HepG2 (cell line): ENCODE data around the gene HSPB9. TPM values are rescaled to one million over a fixed set of nuclear protein-coding genes. Genes with fewer than 3 reads are reported as not detected.
A peak's percentile ranks its signal among the peaks of the same experiment; 100 is the strongest.

Experiments
- ATAC-seq: fragments of 200-7000 bp; cut with Tn5 transposase; 3 replicates; pipeline ENCODE4 v1.9.1; 2020; ENCODE audit warnings: mild to moderate bottlenecking, moderate library complexity
- BruUV-seq: library from RNA; stranded (reverse); fragments of 400-500 nt; replicated peaks from 2 replicates; lab custom pipeline; 2021; lab: Mats Ljungman, UMichigan
- CTCF ChIA-PET: fragments of 300-600 bp; formaldehyde crosslinking; extraction: SDS; loops from one replicate; lab custom pipeline; 2021; ENCODE audit warnings: low total read pairs, inconsistent platforms, low intra/inter-chr PET ratio; lab: Yijun Ruan, JAX
- POLR2A ChIA-PET: fragments of 350-600 bp; sonication (Branson Sonifier 250); formaldehyde crosslinking; loops from one replicate; lab custom pipeline; 2020; ENCODE audit warnings: antibody characterized with exemption, inconsistent platforms; lab: Yijun Ruan, JAX
- DNase-seq: peaks from one replicate; pipeline ENCODE4 v3.0.0-alpha.2; 2015; ENCODE audit warnings: low spot score
- FAIRE-seq: peaks from 3 replicates; lab custom pipeline; 2011; peaks lifted over from hg19 to GRCh38; lab: Jason Lieb, UNC
- H2AFZ ChIP-seq: one replicate; pipeline ENCODE4 v1.6.1; 2011; ENCODE audit warnings: low read length, inconsistent platforms
- H3K27ac ChIP-seq: fragments of 300-600 bp; 3 replicates; pipeline ENCODE4 v1.8.0; 2011; ENCODE audit warnings: mixed run types, mild to moderate bottlenecking, mixed read lengths, low read length, inconsistent platforms; ENCODE audit not compliant: insufficient read depth; ENCODE audit errors: extremely low read length
- H3K27me3 ChIP-seq, 2 experiments: fragments of 200-600 bp in 1 of 2; 2 replicates in 1 of 2; 3 replicates in 1 of 2; pipeline versions ENCODE4 v1.6.0 to v1.8.0; 2011; ENCODE audit warnings: low read length in 2 of 2, mild to moderate bottlenecking in 2 of 2, moderate library complexity in 2 of 2, inconsistent platforms in 1 of 2; ENCODE audit not compliant: insufficient read depth in 2 of 2, control insufficient read depth in 1 of 2
- H3K36me3 ChIP-seq, 2 experiments: fragments of 200-600 bp in 1 of 2; replicated peaks in 1 of 2; 2 replicates in 1 of 2; 3 replicates in 1 of 2; pipeline versions ENCODE4 v1.5.1 to v1.8.0; 2011; ENCODE audit warnings: low read length in 2 of 2, inconsistent platforms in 1 of 2; ENCODE audit not compliant: insufficient read depth in 2 of 2, control insufficient read depth in 1 of 2
- H3K4me1 ChIP-seq: 2 replicates; pipeline ENCODE4 v1.5.1; 2012; ENCODE audit warnings: low read length, inconsistent platforms; ENCODE audit not compliant: insufficient read depth
- H3K4me2 ChIP-seq: 2 replicates; pipeline ENCODE4 v1.6.0; 2011; ENCODE audit warnings: low read depth, low read length, inconsistent platforms
- H3K4me3 ChIP-seq, 3 experiments: fragments of 200-600 bp in 1 of 3; sonication (generic), shearing (Covaris generic) in 1 of 3; replicated peaks in 1 of 3; 2 replicates each; pipeline ENCODE4 v1.5.1; 2011 to 2016; ENCODE audit warnings: low read length in 3 of 3, inconsistent platforms in 2 of 3, low read depth in 2 of 3, mild to moderate bottlenecking in 2 of 3, control low read depth in 1 of 3, mixed read lengths in 1 of 3; ENCODE audit not compliant: insufficient read depth in 1 of 3
- H3K79me2 ChIP-seq: one replicate; pipeline ENCODE4 v1.6.1; 2011; ENCODE audit warnings: low read length, inconsistent platforms; ENCODE audit not compliant: insufficient read depth
- H3K9ac ChIP-seq: 2 replicates; pipeline ENCODE4 v1.6.0; 2011; ENCODE audit warnings: mild to moderate bottlenecking, low read depth, low read length, inconsistent platforms; ENCODE audit not compliant: insufficient read depth
- H3K9me3 ChIP-seq: 2 replicates; pipeline ENCODE4 v1.5.1; 2012; ENCODE audit warnings: mild to moderate bottlenecking, low read length
- H4K20me1 ChIP-seq: 2 replicates; pipeline ENCODE4 v1.6.0; 2011; ENCODE audit warnings: inconsistent platforms, mild to moderate bottlenecking, low read length, moderate library complexity; ENCODE audit not compliant: insufficient read depth
- SAP130 ChIP-seq: IDR thresholded peaks from 2 replicates; pipeline ENCODE4 v1.6.1; 2016; ENCODE audit warnings: low read depth
- ZBTB8A ChIP-seq: sonication (generic); formaldehyde crosslinking; IDR thresholded peaks from 2 replicates; pipeline ENCODE4 v1.4.0; 2020; ENCODE audit warnings: mild to moderate bottlenecking, low read depth, missing genetic modification reagents, borderline replicate concordance
- ZNF629 ChIP-seq: sonication (generic); formaldehyde crosslinking; conservative IDR thresholded peaks from 2 replicates; pipeline ENCODE4 v1.5.0; 2020; ENCODE audit warnings: missing genetic modification reagents
- ZNF652 ChIP-seq: IDR thresholded peaks from 2 replicates; pipeline ENCODE4 v1.6.1; 2016; ENCODE audit warnings: low read depth, borderline replicate concordance
- WGBS: methylation state at CpG from one replicate; pipeline ENCODE4 v1.1.6; 2017; ENCODE audit warnings: low lambda C conversion rate; 5-methylcytosine and 5-hydroxymethylcytosine counted together
- in situ Hi-C: cut with HindIII; loops from 2 replicates; pipeline ENCODE4 v1.10.0; 2017; ENCODE audit warnings: low pct_unique_long_range_greater_than_20kb; ENCODE audit not compliant: extremely low pct_ligation_motif_present
- intact Hi-C: fragments of 100-400 bp; cut with micrococcal nuclease; formaldehyde crosslinking; loops from one replicate; pipeline ENCODE4 v1.10.0; 2022; ENCODE audit not compliant: unreplicated experiment
- polyA plus RNA-seq, 8 experiments: library from polyadenylated mRNA; depleted of rRNA in 3 of 8; stranded (reverse) in 7 of 8; unstranded in 1 of 8; fragments of >200 nt; fragmentation: Illumina TruSeq in 4 of 8; extraction: Trizol in 4 of 8; gene quantifications; 2 replicates each; pipeline versions ENCODE4 v1.2.1 to v1.2.3, GENCODE V29; 2011 to 2016; ENCODE audit warnings: low read depth in 4 of 8, missing spikeins in 1 of 8, mixed read lengths in 1 of 8; ENCODE audit not compliant: insufficient read depth in 1 of 8
- total RNA-seq, 5 experiments: library from RNA; depleted of rRNA; stranded (reverse); fragments of >200 nt; fragmentation: Illumina TruSeq; extraction: Trizol; gene quantifications; 2 replicates each; pipeline ENCODE4 v1.2.3, GENCODE V29; 2016; ENCODE audit warnings: low read depth in 1 of 5
- TF ChIP-seq, protein P1 (sequence below): sonication (generic); formaldehyde crosslinking; IDR thresholded peaks from 2 replicates; pipeline ENCODE4 v1.5.1; 2020; ENCODE audit warnings: mild to moderate bottlenecking, missing genetic modification reagents, borderline replicate concordance
- TF ChIP-seq, protein P2 (sequence below): sonication (generic); formaldehyde crosslinking; IDR thresholded peaks from 2 replicates; pipeline ENCODE4 v1.5.0; 2020; ENCODE audit warnings: missing genetic modification reagents, mild to moderate bottlenecking, borderline replicate concordance
- TF ChIP-seq, protein P3 (sequence below): sonication (generic); formaldehyde crosslinking; IDR thresholded peaks from 2 replicates; pipeline ENCODE4 v1.4.0; 2020; ENCODE audit warnings: missing genetic modification reagents

HSPB9 gene
- total and polyA plus RNA-seq, 2 of the 13 experiments (the other 11 are each of a cell fraction or from before 2014, with no cell fraction given) = 0.05 to 0.24 TPM

DNA sequence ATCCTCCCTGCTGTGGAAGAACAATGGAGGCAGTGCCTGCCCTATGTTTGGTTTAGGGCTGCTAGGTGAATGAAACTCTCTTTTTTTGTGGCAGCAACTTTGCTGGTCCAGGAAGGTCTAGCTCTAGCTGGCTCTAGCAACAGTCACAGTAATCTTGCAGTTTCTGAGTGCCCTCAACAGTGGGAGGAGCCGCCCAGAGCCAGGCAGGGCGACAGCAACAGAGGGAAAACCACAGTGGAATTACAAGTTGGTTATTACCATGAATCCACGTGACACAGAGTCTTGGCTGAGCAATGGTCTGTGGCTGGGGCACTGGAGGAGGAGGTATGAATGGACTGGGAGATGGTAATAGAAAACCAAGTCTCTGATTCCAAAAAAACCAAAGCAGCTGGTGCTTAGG, 10.3 kb downstream of the HSPB9 start (continued):
- TF ChIP-seq, protein P1, sequence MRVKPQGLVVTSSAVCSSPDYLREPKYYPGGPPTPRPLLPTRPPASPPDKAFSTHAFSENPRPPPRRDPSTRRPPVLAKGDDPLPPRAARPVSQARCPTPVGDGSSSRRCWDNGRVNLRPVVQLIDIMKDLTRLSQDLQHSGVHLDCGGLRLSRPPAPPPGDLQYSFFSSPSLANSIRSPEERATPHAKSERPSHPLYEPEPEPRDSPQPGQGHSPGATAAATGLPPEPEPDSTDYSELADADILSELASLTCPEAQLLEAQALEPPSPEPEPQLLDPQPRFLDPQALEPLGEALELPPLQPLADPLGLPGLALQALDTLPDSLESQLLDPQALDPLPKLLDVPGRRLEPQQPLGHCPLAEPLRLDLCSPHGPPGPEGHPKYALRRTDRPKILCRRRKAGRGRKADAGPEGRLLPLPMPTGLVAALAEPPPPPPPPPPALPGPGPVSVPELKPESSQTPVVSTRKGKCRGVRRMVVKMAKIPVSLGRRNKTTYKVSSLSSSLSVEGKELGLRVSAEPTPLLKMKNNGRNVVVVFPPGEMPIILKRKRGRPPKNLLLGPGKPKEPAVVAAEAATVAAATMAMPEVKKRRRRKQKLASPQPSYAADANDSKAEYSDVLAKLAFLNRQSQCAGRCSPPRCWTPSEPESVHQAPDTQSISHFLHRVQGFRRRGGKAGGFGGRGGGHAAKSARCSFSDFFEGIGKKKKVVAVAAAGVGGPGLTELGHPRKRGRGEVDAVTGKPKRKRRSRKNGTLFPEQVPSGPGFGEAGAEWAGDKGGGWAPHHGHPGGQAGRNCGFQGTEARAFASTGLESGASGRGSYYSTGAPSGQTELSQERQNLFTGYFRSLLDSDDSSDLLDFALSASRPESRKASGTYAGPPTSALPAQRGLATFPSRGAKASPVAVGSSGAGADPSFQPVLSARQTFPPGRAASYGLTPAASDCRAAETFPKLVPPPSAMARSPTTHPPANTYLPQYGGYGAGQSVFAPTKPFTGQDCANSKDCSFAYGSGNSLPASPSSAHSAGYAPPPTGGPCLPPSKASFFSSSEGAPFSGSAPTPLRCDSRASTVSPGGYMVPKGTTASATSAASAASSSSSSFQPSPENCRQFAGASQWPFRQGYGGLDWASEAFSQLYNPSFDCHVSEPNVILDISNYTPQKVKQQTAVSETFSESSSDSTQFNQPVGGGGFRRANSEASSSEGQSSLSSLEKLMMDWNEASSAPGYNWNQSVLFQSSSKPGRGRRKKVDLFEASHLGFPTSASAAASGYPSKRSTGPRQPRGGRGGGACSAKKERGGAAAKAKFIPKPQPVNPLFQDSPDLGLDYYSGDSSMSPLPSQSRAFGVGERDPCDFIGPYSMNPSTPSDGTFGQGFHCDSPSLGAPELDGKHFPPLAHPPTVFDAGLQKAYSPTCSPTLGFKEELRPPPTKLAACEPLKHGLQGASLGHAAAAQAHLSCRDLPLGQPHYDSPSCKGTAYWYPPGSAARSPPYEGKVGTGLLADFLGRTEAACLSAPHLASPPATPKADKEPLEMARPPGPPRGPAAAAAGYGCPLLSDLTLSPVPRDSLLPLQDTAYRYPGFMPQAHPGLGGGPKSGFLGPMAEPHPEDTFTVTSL = no peak
- TF ChIP-seq, protein P2, sequence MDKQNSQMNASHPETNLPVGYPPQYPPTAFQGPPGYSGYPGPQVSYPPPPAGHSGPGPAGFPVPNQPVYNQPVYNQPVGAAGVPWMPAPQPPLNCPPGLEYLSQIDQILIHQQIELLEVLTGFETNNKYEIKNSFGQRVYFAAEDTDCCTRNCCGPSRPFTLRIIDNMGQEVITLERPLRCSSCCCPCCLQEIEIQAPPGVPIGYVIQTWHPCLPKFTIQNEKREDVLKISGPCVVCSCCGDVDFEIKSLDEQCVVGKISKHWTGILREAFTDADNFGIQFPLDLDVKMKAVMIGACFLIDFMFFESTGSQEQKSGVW = no peak

DNA sequence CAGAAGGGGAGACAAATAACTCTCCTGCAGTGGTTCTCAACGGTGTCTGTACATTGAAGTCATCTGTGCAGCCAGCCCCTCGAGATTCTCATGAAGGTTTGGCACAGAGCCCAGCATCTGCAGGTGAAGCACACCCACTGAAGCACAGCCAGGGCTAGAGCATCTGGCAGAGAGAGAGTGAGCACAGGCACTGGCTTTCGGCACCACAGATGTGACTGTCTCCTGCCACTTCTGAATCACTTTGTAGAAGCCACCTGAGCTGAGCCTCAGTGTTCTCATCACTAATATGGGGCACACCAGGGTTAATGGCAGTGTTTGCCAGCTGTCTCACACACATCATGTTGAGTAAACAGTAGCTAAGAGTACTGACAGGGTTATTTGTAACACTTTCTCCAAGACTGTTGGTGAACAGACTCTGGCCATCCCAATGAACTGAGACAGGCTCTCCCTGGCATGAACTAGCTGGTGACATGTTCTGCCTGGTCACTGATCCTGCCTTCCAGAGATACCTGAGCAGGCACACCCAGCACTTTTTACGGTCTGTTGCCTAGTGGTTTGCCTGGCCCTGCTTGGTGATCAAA, 10.9 kb downstream of the HSPB9 start:
- ATAC-seq (no peak), FAIRE-seq (no peak), DNase-seq (no peak)
- Histone ChIP-seq H2AFZ (no peak overlapping the region), H3K4me3 (no peak overlapping the region), H3K9ac (no peak overlapping the region), H3K36me3 (peaks cover 24 to 63% of the 10 kb centered on the region in 2 experiments), H3K9me3 (no peaks in the 10 kb centered on the region), H3K79me2 (peaks cover 60% of the 10 kb centered on the region), H4K20me1 (peaks cover 3% of the 10 kb centered on the region), H3K27ac (no peak overlapping the region), H3K4me1 (peaks cover 48% of the 10 kb centered on the region), H3K27me3 (no peaks in the 10 kb centered on the region), H3K4me2 (no peak overlapping the region)
- WGBS = 87% methylated on average over 3 of the region's 4 CpGs
- BruUV-seq = no TSS peak
- POLR2A ChIA-PET = interaction anchor here (1.0 to 1.4 kb wide), 3 partner anchors 9 to 21 kb away, joined by 3 to 5 read pairs (median 3); partner anchors contain the start of gene KAT2A
- CTCF ChIA-PET = no interaction called here
- in situ Hi-C loops = no loop called here
- intact Hi-C loops = no loop called here
- TF ChIP-seq, protein P3, sequence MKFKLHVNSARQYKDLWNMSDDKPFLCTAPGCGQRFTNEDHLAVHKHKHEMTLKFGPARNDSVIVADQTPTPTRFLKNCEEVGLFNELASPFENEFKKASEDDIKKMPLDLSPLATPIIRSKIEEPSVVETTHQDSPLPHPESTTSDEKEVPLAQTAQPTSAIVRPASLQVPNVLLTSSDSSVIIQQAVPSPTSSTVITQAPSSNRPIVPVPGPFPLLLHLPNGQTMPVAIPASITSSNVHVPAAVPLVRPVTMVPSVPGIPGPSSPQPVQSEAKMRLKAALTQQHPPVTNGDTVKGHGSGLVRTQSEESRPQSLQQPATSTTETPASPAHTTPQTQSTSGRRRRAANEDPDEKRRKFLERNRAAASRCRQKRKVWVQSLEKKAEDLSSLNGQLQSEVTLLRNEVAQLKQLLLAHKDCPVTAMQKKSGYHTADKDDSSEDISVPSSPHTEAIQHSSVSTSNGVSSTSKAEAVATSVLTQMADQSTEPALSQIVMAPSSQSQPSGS (CRISPR knock-in tag) = no peak
- TF ChIP-seq SAP130 (CRISPR knock-in tag) (peak; percentile 25; the same call in 1 of the 2 replicates), ZNF629 (peak; percentile 83), ZNF652 (CRISPR knock-in tag) (peak; percentile 84), ZBTB8A (no peak)
- TF ChIP-seq, all 625 proteins: peak for 3
